GM18511 (cell line): ENCODE measurements around the gene MAGI2.

Experiments used
- ATAC-seq: cut with Tn5 transposase; IDR thresholded peaks from one replicate; pipeline ENCODE4 v1.9.1; 2021; ENCODE audit warnings: mild to moderate bottlenecking, moderate library complexity; ENCODE audit not compliant: unreplicated experiment

Gene MAGI2

DNA sequence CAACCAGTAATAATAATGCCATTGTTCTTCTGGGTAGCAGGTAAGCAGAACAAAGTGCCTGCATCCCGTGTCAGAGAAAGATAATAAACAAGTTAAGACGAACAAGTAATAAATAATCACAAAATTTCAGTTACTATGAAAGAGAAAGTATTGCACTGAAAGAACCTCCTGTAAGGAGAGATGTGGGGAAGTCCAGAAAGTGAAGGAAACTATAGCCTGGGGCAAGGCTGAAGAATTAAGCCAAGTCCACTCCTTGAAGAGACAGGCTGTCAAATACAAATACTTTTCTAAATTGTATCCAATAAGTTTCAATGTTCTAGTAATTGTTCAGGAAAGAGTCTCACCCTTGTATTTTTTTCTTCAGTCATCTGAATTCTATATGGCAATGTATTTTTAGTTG, 611.4 kb downstream of the MAGI2 start:
- ATAC-seq, result no peak

DNA sequence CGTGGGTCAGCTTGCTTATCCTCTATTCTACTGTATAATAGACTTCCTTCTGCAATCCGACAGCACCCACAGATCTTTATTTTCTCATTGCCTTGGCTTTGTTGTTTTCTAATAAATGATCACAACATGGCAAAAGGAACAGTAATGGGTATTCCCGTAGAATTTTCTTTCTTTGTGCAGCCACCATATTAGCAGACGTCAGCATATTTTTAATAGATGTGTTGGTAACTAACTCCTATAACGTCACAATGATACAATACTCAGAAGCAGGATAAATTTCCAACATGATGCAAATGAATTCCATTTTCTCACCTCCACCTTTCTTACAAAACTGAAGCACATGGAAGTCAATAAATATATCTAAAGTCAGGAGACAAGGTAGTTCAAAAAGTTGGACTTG, 617.6 kb downstream of the MAGI2 start:
- no peak for ATAC-seq

DNA sequence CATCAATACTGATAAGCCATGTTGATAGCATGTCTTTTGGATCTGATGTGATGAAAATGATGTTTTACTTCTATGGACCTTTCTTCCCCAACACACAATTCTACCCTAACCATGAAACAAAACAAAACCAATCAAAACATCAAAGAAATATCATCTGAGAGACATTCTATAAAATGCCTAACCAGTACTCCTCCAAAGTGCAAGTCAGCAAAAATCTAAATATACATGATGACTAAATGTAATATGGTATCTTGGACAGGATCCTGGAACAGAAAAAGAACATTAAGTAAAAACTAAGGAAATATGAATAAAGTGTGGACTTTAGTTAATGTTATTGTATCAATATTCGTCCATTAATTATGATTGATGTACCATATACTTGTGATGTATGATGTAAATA, 625.1 kb downstream of the MAGI2 start:
- ATAC-seq, result no peak

DNA sequence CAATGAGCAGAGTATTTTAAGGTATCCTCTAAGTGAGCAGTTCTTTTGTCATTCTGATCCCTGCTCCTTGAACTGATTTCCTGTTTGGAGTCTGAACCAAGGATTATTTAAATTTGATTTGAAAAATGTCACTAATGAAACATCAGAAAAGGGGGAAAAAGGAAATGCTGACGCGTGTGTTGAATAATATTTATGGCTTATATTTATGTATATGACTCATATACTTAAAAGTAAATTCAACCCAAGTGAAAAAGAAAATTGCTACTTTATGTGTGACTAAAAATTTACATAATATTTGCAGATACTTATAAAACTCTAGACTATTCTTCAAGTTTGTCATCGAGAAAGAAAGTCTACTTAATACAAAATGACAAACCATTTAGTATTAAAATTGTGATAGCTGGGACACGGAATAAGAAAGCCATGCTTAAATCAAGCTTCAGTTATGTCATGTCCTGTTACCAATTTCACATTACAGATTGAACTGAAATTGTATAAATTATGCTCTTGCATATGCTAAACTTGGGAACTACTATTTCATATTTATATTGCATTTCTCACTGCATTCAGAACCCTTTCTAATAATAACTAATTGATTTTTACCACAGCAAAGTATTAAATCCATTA, 649.9 kb downstream of the MAGI2 start:
- no peak for ATAC-seq

DNA sequence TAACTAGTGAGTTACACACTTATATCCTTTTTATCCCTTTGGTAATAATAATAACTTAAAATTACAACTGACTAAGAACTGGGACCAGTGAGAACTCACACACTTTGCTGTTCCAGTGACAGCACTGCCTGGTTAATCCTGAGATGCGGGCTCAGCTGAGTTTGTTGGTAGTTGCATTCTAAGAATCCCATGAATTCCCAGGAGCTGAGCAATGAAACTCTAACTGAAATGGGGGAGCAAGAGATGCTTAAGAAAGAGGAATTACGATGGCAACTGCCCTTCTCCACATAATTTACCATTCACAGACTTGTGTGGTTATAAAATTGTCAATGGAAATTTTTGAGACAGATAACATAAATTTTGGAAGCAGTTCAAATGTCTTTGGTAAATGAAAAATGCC, 659.4 kb downstream of the MAGI2 start:
- no peak for ATAC-seq

DNA sequence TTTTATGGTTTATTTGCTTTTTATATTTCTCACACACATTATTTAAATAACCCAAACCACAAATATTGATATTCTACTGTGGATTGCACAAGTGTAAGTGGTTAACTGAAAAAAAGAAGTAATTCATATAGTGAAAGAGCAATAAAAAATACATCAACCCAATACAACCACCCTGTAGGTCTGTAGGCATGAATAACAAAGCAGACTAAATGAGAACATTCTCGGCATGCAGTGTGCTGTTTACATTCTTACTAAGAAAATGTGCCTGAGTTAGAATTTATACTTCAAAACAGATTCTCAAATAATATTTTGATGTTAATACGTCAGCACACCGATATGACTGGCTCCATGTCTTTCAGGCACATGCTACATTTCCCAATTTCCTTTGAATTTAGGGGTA, 660.8 kb downstream of the MAGI2 start:
- ATAC-seq, result no peak

DNA sequence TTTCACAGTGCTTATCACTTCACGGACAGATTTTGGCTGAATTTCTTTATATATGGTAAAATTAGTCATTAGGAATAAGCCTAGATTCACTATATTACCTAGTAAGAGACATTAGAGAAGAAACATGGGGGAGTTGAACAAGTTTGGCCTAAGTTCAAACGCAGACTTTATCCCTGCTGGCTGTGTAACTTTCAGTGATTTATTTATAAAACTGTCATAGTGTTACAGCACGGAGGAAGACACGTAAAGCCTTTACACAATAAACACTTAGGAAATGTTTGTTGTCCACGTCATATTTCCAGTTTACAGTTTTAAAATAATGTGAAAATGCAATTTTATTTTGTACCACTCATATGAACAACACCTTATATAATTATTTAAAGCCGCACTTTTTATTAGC, 661.5 kb downstream of the MAGI2 start:
- no peak for ATAC-seq

DNA sequence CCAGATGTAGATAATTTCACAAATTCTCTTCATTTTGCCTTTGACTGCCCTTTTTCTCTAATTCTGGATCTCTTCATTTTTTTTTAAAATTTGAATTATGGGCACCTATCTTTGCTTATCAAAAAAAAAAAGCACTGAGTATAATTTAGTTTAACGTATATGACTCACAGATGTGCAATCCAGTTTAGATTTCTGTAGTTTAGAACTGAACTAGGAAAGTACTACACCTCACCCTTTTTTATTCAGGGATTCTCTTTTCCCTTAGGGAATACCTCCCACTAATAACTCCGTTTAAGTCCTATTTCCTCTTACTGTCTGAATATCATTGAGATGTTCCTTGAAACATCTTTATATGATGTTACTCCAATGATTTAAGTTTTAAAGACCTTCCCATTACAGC, 665.0 kb downstream of the MAGI2 start:
- ATAC-seq, result no peak

DNA sequence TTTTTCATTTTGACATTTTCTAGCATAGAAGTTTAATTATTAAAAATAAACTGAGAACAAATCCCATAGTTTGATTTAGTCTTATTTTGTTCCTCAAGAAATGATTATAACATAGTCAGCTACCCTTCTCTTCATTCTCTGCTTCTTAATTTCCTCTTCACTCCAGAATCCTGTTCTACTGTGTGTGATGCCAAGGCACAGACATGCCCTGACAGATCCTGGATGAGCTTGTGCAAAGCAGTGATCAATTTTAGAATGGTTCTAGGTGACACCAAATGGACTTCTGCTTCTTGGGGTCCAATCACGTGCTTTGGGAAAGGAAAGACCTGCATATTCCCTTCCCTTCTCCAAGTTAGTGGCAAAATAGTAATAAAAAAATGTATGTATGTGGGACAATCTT, 665.6 kb downstream of the MAGI2 start:
- ATAC-seq, result no peak

DNA sequence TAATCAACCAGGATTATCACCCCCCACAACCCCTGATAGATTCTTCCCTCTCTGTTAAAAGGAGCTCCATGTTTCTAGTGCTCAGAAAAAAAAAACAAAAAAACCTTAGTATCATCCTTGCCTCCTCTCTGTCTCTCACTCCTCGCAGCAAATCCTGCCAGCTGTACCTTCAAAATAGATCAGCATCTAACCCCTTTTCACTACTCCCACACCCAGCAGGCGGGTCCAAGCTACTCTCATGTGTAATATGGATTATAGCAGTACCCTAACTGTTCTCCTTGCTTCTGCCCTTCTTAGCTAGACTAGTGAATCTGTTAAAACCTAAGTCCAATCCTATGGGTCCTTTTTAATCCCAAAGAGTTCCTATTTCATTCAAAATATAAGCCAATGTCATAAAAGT, 667.4 kb downstream of the MAGI2 start:
- ATAC-seq, result no peak

DNA sequence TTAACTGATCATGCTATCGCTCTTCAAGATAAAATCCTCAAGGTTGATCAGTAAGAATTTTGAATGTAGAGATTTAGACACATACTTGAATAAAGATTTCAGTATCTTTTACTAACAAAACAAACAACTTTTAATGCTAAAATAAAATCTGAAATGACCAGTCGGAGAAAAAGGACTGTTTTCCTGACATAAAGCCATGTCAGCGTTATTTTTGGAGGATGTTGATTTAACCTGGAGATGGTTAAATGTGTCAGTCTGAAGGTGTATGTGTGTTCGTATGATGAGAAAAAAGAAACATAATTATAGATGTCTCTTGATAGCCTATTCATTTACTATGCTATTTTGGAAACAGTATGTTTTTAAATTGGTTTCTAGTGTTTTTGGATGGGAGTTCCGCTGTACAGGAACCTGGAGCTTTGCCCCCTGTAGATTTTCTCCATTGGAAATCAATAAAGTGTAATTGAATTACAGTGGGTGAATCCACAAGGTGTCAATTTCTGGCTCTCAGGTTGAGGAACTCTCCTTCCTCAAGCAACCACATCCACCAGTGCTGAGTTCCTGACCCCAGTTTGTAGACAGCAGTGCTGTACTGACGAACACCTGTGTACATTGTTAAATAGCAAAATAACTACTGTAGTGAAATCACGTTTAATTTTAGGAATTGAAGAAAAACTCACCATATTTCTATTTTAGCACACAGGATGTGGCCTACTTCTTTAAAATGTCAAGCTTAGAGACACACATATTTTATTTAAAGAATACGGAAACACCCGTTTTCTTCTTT, 670.1 kb downstream of the MAGI2 start:
- no peak for ATAC-seq

DNA sequence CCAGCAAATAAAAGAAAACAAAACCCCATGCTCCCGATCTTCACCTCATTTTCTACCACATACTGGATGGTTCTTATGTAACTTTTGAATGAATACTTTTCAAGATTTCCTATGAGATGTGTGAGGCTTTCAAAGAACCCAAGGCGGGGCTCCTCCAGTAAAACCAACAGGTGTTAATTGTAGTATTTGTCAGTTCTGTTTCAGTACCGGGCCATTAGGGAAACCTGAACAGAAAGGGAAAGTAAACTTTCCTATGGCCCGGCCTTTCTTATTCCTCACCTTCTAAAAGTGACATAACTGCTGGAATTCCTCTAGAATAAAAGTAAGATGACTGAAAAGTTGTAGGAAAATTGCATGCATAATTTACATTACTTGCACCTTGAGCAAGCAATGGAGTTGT, 672.9 kb downstream of the MAGI2 start:
- ATAC-seq, result no peak

DNA sequence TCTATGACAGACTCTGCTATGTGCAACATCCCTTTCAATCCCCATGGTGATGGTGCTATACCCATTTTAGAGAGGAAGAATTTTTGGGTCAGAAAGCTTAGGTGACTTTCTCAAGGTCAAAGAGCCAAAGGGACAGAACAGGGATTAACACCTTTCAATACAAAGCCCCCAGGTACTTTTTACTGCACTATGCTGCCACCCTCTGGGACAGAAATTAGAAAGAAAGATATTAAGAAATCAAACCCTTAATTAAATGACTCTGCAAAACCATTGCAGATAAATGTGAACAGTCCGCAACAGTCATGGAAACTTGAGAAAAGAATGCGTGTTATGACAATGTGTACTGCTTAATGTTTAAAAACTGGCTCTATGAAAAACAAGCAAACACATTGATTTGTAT, 673.7 kb downstream of the MAGI2 start:
- no peak for ATAC-seq

DNA sequence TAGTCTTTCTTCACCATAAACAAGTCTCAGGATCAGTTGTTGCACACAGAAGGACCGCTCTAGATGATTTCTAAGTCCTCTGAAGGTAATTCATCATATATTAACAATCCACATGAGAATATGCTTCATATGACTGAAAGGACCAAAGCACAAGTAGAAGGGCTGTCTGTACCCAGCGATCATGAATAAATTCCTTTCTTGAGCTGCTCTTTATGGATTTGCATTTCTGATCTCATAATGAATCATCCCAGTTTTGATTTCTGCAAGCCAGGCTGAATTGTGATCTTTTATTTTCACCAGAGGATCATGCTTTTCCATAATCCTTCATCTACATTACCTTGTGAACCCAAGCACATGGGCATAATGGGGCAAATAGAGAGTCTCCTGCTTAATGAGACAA, 675.6 kb downstream of the MAGI2 start:
- ATAC-seq, result no peak

DNA sequence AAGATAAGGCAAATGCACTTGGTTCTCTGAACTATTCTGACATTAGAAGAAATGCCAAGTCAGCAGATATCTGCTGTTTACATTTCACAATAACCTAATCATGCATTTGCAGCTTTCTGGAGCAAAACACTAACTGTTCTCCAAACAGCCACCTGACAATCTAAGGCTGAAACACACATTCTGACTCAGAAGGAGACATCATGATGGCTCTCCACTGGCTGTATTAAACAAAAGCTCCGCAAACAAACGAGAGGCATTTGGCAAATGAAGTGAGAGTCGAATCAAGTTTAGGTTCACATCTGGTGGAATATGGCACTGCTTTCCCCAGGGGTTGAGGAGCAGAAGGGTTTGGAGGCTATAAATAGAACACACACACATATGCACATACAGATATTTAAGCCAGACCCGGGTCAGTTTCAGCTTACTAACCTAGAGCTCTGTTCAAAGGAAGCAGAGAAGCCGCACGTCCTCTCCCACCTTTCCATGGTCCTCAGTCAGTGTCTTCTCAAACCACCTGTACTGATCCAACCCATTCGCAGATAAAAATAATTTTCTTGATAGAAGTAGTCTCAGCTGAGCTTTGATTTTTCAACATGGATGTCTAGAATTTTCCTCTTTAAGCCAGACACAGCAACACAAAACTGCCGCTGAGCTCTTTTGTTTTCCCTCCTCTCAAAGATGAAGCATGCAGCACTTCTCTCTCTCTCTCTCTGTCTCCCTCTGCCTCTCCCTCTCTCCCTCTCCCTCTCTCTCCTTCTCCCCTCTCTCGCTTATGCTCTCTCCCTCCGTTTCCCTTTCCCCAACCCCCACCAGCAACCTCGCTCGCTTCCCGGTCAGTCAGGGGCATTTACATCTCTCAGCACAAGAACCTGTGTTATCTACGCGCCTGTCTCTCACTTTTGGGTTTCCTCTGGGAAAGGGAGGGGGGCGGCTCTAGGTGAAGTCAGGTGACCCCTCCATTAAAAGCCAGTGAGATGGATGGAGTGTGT, 682.8 kb downstream of the MAGI2 start:
- peak; percentile 32 for ATAC-seq

DNA sequence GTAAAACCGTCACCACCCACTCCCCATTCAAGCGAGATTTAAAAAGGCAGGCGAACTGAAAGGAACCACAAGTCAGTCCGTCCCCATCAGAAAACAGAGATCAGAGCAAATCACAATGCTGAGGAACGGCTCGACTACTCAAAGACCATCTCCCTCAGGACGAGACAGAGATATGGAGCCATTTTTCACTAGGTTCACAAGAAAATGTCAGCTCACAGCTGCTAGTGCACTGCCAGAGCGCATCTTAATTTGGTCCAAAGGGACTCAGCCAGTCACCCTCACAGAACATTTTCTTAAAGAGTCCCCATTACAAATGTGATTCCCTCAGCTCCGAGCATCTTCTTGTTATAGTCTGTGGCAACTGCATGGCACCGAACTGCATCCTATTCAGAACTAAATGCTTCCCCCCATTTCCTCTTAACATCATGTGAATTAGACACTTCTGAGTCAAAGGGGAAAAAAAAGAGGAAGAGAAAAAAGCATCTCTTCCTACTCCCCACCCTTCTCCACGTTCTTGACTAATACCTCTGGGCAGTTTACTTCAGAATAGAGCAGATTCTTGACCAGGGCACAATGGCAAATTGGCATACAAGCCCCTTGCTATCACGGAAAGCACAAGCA, 683.9 kb downstream of the MAGI2 start:
- peak; percentile 93 for ATAC-seq

DNA sequence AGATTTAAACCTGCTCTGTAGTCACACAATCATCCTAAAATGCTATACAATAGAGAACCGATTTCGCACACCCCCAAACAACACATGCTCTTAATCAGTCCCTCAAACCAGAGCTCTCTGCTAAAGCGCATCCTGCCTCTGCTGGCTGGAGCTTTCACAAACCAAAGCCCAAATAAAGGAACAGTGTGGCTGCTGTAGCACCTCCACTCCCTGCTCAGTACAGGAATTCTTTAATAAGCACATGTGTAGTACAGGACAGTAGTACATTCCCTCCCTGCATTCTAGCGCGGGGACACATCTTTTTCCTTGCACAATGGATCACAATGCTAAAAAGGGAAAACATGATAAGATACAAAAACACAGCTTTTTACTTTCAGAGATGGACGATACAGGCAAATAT, 684.6 kb downstream of the MAGI2 start:
- no peak for ATAC-seq

DNA sequence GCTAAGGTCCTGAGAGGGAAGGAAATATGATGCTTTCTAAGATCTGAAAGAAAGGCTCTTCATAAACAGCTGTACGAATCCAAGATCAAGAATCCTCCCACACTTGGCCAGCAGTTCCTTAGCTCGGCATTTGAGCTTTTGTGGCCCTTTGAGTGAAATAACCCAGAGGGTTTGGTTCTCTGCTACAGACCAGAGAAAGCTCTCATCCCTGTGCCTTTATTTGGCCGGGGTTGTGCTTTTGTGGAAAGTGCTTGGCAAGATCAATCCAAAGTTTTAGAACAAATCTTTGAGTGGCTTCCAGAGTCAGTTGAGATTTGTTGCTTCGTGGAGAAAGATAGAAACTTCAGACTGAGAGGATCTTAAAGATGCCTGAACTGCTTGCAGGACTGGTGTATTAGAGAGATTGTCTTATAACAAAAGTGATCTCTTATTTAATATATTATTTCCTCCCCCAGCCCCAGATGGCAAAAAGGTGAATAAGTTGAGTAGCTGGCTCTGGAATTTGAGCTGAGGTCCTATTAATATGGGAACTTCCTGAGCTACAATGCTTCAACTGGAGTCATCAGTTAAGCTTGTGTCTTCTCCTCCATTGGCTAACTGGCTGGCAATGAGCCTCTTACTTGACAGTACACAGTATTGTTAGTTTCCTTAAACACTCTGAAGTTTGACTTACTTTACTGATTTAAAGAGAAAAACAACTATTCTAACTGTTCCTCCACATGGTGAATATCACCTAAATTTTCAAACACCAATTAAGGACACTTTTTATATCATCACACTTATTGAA, 687.3 kb downstream of the MAGI2 start:
- no peak for ATAC-seq

DNA sequence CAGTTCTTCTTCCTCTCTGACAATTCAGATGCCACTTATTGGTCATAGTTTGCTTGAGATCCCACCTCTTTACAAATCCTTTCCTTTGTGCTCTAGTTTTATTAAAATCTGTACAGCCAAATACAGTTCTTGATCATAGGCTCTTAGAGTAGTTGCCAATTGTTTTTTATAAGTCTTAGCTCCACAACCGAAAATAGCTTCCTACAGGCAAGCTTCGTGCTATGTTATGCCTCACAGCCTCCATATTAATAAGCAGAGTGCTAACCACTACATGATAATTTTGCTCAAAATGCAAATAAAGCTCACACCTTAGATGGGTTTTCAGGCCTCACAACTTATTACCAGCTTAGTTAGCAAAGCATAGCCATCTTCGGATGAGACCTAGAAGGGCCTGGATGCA, 688.9 kb downstream of the MAGI2 start:
- no peak for ATAC-seq

DNA sequence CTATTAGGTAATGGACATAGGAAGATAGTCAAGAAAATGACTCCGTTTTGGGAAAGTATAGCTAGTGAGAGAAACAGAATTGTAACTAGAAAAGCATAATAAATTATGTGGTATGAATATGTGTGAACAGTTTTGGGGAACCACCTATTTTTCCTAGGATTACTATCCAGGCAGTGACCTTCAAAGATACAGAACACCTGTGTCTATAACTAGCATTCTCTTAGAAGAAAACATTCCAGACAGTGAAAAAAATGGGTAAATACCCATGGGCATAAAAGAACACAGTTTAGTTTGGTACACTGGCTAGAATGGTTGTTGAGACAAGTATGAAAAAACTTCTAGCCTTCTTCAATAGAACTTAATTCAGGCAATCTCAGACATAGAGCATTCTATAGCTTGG, 690.8 kb downstream of the MAGI2 start:
- no peak for ATAC-seq
